ENCODE measurements around the gene NKRF.
A peak's percentile ranks its signal among the peaks of the same experiment; 100 is the strongest.
"Not testable (repeated sequence)": the region's sequence is repeated elsewhere in the genome, so short reads cannot be mapped to it uniquely, and the experiment has no call there.

NKRF gene

DNA sequence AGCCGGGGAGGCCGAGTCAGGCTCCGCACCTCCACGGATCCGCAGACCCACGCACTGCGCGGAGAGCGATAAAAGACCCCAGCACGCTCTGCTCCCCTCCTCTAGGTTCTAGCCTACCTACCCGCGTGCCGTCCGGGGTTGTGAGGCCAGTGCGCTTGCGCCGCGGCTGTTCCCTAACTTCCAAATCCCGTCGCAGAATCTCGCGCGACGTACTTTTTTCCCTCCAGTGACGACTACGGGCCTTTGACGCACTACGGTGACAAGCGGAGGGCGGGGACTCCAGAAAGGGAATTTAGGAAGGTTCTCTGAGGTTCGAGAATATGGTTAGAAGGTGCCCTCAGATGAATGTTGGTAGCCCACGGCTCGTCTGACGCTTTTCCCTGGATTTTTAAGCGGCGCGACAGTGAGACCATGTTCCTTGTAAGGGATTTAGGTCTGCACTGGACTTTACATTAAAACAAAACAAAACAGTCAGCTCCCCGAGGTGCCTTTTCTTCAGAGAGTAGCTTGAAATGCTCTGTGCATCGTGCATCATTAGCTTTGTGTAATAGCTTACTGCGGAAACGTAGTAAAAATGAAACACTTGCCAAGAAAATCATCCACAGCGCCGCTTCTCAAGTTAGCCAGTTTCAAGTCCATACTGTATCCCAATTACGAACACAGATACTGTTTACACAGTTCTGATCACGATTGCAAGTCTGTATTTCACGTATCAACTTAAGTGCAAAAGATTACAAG, at the start of gene NKRF:
Gene NKRF, minus strand, starts transcription at position 145 of the 738 bp plus-strand sequence.
- peak; percentile 95 for FAIRE-seq

DNA sequence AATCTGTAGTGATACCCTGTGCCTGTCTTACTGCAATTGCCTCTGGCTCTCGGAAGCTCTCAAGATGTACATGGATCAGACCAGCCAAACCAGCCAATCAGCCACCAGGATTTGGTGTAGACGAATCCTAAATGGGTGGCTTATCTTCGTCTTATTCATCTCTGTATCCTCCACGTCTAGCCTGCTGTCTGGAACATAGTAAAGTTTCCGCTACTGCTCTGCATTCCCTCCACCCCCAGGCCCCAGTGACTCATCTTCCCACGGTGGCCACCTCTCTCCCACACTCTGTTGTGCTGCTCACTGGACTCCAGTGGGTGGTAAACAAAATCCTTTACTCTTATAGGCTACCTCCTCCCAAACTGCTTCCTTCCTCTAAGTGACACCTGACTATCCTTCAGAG, 48.9 kb upstream of the NKRF start:
- FAIRE-seq: peak; percentile 67

More for the DNA sequence above, at the start of gene NKRF:
- DNase-seq (ENCODE audit: insufficient read length, low spot score): peak; percentile 60

DNA sequence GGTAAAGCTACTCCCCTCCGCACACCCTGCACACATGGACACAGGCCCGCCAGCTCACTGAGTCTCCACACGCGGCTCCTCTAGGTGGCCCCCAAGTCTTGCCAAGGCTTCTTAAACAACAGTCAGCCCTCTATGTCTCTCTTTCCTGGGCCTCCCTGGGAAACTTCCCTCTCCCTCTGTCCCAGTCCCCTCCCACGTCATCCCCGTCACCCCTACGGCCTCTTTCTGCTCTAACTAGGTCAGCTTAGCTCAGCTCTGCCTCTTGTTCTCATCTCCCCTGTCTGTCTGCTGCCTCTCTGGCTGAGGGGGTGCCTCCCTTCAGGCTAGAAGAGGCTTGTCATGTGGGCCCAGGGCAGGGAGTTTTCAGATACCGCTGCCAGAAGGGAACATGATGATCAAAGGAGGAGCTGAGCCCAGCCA, 47.9 kb upstream of the NKRF start:
- no peak for FAIRE-seq
- no peak for DNase-seq (ENCODE audit: insufficient read length, low spot score)

More for the DNA sequence above, 48.9 kb upstream of the NKRF start:
- DNase-seq (ENCODE audit: insufficient read length, low spot score): no peak

DNA sequence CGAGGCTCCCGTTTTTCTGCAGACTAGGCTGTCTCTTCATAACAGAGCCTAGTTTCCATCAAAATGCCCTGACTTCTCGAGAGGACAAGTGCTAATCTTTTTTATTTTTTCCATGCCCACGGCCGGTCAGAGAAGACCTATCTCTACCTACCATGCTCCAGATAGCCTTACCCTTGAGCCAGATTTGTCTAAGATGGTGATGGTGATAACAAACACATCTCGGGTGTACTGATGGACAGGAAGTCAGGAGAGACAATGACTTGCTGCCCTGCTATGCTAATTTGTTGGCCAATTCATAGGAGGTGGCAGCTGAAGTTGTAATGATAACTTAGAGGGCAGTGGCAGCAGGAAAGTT, 42.2 kb upstream of the NKRF start:
- DNase-seq (ENCODE audit: insufficient read length, low spot score): no peak
- no peak for FAIRE-seq

DNA sequence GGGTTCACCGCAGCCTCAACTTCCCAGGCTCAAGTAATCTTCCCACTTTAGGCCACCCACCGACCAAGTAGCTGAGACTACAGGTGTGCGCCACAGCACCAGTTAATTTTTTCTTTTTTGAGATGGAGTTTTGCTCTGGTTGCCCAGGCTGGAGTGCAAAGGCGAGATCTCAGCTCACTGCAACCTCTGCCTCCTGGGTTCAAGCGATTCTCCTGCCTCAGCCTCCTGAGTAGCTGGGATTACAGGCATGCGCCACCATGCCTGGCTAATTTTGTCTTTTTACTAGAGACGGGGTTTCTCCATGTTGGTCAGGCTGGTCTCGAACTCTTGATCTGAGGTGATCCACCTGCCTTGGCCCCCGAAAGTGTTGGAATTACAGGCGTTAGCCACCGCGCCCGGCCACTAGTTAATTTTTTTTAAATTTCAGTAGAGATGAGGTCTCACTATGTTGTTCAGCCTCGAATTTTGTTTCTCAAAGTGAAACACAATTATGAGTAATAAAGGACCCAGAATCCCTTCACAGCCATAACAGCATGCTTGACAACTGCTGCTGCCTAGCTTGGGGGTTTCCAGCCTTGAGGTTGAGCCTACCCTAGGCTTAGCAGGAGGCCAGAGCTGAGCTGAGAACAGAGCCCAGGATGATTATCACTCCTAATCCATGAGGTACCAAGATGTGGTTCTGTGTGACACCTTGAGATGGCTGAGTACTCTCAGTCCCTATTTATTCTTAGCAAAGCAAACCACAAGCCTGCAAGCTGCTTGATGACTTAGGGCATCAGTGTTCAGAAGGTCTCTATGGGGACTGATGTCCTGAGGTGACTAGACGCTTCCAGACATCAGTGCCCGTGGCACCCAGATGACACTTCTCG, 41.6 kb upstream of the NKRF start:
- DNase-seq (ENCODE audit: insufficient read length, low spot score): no peak
- peak; percentile 98 for FAIRE-seq

DNA sequence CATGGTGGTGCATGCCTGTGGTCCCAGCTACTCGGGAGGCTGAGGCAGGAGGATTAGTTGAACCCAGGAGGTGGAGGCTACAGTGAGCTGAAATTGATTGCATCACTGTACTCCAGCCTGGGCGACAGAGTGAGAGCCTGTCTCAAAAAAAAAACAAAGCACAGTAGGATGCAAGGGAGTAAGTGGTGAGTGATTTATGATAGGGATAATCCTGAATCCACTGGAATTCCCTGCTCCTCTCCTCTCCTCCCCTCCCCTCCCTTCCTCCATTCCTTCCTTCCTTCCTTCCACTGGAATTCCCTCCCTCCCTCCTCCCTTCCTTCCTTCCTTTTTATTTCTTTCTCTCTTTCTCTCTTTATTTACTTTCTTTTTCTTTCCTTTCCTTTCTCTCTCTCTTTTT, 40.9 kb upstream of the NKRF start:
- no peak for FAIRE-seq

DNA sequence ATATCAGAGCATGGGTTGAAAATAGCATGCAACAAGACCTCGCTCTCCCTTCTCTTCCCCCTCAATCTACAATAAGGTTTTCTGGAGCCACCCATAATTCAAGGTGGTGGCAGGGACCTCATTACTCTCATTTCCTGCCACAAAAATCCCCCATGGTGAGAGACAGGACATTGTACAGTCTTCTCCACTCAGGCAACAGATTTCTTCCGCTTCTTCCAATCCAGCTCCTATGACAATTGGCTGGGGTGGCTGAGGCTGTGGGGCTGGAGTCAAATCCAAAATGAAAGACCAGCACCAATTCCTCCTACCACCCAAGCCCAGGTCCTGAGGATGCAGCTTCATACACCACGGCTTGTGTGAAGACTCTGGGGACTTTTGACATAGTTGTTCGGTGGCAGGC, 40.3 kb upstream of the NKRF start:
- FAIRE-seq (no peak), DNase-seq (ENCODE audit: insufficient read length, low spot score) (no peak)

More for the DNA sequence above, 40.9 kb upstream of the NKRF start:
- DNase-seq (ENCODE audit: insufficient read length, low spot score): no peak

DNA sequence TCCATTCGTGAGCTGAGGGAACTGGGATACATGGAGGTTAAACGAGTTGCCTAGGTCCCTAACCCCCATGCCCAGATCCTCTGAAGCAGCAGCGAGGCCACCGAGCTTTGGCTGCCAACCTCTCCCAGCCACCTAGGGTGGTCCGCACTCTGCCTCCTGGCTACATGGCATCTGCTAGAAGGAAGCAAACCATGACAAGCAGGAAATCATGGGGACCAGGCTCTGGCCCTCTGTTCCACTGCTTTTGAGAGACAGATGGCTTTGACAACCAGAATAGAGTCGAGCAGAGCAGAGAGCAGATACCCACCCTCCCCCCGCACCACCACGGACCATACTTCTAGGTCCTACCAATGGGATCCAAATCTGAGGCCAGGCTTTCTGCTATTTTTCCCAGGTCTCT, 37.5 kb upstream of the NKRF start:
- FAIRE-seq: peak; percentile 54
- no peak for DNase-seq (ENCODE audit: insufficient read length, low spot score)

DNA sequence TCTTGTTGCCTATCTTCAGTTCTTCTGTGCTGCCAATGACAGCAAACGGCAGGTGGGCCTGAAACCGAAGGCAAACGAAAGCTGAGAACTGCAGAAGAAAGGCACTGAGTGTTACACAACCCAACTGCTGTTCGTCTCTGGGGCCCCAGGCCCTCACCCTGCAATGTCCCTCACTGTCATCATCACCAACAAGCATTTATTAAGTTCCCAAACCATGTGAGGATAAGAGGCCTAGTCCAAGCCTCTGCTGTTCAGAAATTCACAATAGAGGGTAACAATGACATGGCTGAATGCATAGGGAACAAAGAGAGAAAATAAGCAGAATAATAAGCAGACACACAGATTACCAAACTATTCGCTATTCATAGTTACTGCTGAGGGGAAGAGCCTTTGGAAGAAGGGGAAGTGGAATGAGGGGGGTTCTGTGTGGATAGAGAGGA, 34.5 kb upstream of the NKRF start:
- FAIRE-seq: peak; percentile 91
- no peak for DNase-seq (ENCODE audit: insufficient read length, low spot score)

DNA sequence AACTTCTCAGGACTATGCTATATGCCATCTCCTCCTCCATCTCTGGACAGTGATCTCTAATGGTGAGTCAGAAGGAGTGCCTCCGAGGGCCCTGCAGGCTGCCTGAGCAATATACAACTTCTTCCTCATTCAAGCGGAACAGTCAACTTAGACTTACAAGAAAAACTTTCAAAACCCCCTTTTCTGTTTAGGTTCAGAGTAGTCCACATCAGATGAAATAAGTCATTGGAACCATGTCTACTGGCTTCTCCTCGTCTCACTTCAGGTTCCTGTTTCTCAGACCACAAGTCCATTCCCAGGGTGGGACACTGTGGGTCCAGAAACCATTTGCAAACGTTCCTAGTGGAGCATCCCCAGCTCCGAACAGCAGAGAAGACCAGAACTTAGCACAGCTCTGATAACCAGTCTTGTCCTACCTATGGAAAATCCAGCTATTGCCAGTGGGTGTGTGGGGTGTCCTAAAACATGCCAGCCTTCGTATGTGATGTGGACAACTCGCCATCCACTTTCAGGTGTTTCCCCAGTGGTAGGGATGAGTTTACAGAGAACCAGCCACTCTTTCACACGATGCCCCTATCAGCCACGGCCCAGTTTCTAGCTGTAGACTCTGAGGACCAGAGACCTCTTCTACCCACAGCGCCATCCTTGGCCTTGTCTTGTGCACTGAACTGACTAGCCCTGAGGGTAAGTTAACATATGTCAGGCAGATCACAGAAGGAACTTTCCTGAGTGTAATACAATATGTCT, 32.7 kb upstream of the NKRF start:
- DNase-seq (ENCODE audit: insufficient read length, low spot score): no peak

DNA sequence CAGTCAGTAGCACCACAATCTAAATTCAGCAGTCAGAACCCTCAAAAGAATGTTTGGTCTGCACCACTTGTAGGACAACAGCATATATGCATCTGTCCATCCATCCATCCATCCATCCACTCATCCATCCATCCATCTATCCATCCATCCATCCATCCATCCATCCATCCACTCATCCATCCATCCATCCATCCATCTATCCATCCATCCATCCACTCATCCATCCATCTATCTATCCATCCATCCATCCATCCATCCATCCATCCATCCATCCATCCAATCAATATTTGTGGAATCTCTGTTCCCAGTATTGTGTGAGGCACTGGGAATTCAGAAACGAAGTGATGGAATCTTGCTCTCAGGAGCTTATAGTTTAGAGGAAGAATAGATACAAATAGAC, 31.2 kb upstream of the NKRF start:
- FAIRE-seq; DNase-seq (ENCODE audit: insufficient read length, low spot score): not testable (repeated sequence)

More for the DNA sequence above, 32.7 kb upstream of the NKRF start:
- peak; percentile 100 for FAIRE-seq

DNA sequence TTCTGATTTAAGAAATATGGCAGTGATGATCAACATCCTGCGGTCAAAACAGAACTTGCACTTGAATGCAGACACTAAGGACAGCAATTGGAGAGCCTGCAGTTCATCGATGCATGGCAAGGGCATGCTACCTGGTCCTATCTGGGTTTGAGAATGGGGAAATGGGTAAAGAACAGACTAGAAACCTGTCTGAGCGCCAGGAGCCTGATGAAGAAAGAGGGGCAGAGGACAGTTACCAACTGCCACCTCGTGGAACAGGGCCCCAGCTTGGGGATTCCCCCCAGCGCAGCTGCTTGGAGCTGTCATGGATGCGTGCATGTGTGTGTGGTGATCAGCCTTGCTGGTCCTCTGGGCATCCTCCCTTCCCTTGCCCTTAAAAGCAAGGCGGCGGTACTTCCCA, 30.2 kb upstream of the NKRF start:
- FAIRE-seq: peak; percentile 98

DNA sequence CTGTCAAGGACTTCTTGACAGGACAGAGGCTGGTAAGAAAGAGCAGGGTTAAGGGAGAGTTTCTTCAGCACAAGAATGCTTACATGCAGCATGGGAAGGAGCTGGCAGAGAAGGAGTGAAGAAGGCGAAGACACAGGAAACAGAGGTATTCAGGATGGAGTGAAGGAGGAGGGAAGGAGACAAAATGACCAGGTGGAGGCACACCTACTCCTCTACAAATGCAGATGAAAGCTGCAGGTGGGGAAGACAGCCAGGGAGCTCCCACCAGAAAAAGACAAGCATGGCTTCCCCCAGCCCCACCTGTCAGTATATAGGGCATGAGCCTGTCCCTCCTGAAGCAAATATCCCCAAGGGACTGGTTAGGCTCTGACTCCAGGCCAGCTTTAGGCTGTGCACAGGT, 29.6 kb upstream of the NKRF start:
- FAIRE-seq (no peak), DNase-seq (ENCODE audit: insufficient read length, low spot score) (no peak)

More for the DNA sequence above, 30.2 kb upstream of the NKRF start:
- DNase-seq (ENCODE audit: insufficient read length, low spot score): no peak

DNA sequence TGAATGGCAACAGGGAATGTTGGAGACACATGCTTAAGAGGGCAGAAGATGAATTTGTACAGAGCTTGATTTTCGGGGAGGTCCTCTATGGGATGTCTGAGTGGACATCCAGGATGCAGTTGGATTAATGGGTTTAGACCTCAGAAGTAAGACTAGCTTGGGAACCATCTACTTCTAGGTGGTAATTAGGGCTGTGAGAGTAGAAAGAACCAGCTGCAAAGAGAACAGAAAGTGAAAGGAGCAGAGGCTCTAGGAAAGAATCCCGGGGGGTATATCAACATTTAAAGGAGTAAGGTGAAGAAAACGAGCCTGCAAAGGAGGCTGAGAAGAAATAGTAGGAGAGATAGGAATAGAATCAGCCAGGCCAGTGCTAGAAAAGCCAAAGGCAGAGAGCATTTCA, 29.0 kb upstream of the NKRF start:
- DNase-seq (ENCODE audit: insufficient read length, low spot score): no peak
- FAIRE-seq: no peak

DNA sequence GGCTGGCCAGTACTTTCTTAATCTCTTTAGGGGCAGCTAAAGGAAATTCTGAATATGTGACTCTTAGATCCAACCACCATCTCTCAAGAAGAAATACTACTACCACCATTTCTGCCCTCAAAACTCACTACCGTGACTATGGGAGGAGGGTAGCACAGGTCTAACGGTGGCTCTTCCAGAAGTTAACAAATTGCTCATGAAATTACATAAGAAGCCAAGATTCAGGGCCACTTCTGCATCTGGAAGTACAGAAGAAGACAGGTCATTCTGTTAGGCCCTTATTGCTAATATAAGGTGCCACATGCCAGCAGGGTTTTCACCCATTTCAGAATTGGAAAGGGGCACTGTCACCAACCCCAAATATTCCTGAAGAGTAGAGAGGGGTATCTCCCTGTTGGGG, 19.6 kb upstream of the NKRF start:
- FAIRE-seq: peak; percentile 33
- DNase-seq (ENCODE audit: insufficient read length, low spot score): no peak

DNA sequence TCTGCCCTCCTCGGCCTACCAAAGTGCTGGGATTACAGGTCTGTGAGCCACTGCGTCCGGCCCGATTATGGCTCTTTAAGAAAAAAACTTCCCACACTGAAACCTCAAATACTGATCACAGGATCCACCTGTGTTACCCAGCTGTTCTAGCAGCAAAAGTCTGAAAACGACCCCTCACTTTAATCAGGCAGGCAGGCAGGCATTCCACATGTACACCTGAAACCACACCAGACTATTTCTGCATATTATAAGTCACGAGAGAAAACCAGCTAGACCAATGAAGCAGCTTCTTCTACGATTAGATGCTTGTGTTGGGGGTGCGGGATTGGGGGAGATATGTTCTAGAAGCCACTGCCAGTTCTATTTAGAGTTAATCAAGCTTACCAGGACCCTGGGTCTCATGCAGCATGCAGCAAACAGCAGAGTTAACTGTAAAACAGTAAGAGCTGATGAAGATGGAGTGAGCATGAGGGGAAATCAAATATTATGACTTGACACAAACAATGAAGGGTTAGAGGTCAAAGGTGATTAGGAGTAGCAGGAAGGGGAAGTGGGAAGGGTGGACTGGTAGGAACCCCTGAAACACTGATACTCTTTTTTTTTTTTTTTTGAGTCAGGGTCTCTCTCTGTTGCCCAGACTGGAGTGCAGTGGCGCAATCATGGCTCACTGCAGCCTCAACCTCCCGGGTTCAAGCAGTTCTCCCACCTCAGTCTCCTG, 18.9 kb upstream of the NKRF start:
- DNase-seq (ENCODE audit: insufficient read length, low spot score) (no peak), FAIRE-seq (no peak)

DNA sequence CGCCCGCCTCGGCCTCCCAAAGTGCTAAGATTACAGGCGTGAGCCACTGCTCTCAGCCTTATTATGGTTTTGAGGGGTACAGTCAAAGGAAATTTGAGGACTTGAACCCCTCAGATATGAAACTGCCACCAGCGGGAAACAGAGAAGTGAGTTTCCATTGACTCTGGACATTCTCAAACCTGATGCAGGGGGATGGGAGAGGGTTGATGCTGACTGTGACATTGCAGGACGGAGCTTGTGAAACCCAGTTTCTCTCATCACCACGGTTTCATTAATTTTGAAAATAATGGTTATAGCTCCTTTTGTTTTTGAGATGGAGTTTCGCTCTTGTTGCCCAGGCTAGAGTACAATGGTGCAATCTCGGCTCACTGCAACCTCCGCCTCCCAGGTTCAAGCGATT, 18.2 kb upstream of the NKRF start:
- DNase-seq (ENCODE audit: insufficient read length, low spot score): no peak
- FAIRE-seq: no peak

DNA sequence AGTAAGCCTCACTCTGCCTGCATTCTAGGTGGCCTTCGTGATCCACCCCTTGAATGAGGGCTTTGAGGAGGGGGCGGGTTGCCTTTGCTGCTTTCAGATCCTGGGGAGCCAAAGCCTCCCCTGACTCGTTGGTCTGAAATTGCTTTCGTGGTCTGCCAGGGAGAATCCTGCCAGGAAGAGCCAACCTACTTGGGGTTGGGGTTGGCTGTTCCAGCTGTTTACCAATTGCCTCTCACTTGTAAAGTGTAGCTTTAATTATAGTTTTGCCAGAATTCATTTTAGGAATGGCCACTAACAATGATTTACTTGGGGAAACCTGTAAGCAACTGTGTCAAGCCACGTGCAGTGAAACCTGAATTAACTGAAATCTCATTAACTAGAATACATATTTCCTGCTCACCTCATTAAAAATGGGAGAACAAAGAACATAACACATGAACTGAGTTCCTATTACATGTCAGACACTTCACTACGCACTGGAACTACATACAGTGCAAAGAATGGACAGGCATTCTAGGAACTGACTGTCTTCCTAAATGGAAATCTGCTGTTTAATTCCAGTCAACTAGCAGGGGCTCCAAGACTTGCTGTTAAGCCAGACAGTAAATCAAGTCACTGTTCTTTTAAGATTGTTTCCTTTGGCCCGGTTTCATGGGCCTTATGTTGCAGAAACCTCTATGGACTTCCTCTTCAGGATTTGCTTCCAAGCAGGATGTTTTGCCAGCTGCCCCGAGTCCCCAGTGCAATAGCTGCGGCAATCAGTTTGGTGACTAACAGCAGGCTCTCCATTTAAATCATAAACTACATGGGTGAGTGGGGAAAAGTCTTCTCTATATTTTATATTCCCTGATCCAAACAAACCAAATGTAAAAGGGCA, 16.4 kb upstream of the NKRF start:
- FAIRE-seq: no peak
- no peak for DNase-seq (ENCODE audit: insufficient read length, low spot score)

DNA sequence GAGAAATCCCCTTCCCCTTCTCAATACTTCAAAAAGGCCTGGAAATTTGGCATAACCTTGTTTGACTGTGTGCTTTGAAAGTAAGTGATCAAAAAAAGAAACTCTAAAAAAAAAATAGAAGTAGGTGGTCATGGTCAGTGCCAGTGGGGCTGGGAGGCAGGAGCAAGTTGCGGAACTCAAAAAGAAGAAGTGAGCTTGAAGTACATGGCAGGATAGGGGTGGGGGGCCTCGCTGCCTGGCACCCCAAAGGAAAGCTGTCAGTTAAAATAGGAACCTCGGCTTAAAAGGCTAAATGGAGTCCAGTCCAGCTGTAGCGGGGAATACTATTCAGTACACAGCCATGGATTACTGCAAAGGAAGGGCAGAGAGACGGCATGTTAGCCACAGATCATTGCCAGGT, 12.2 kb upstream of the NKRF start:
- peak; percentile 37 for FAIRE-seq

More for the DNA sequence above, 12.2 kb upstream of the NKRF start:
- DNase-seq (ENCODE audit: insufficient read length, low spot score): no peak
